Stimulated activated CD8-positive, alpha-beta memory T cell treated with anti-CD3 and anti-CD28 coated beads, Interleukin-7, amount 100 ng/mL, for 1 hour (primary cell): ENCODE data around the gene PDE10A.
"Not testable (repeated sequence)": the region's sequence is repeated elsewhere in the genome, so short reads cannot be mapped to it uniquely, and the experiment has no call there.

ENCODE experiments used
- DNase-seq, 2 donors: peaks; one replicate each; pipeline ENCODE4 v3.0.0-alpha.2; 2020; ENCODE audit warnings: low read depth in 2 of 2

The PDE10A gene

GRCh38 chr6:165551828-165552227 is 111.2 kb downstream of the PDE10A start:
- DNase-seq = no peak

- DNase-seq = no peak
Measured at GRCh38 chr6:165548450-165548849, 114.6 kb downstream of the PDE10A start.

- DNase-seq = no peak
Measured at GRCh38 chr6:165545806-165546205, 117.2 kb downstream of the PDE10A start.

GRCh38 chr6:165543781-165544180 is 119.3 kb downstream of the PDE10A start:
- DNase-seq = no peak

GRCh38 chr6:165536911-165537310 is 126.1 kb downstream of the PDE10A start:
- DNase-seq = no peak

GRCh38 chr6:165519316-165519715 is 143.7 kb downstream of the PDE10A start:
- DNase-seq = no peak

GRCh38 chr6:165515963-165516624 is 146.9 kb downstream of the PDE10A start:
- DNase-seq = no peak

- DNase-seq = no peak
Measured at GRCh38 chr6:165514621-165515020, 148.4 kb downstream of the PDE10A start.

GRCh38 chr6:165511807-165512206 is 151.2 kb downstream of the PDE10A start:
- no peak for DNase-seq

- DNase-seq = no peak
Measured at GRCh38 chr6:165508321-165508869, 154.6 kb downstream of the PDE10A start.

GRCh38 chr6:165506657-165507056 is 156.4 kb downstream of the PDE10A start:
- no peak for DNase-seq

- not testable (repeated sequence) for DNase-seq
Measured at GRCh38 chr6:165500214-165500907, 162.7 kb downstream of the PDE10A start.

- no peak for DNase-seq
Measured at GRCh38 chr6:165497472-165497871, 165.6 kb downstream of the PDE10A start.

GRCh38 chr6:165488624-165489295 is 174.3 kb downstream of the PDE10A start:
- no peak for DNase-seq

GRCh38 chr6:165487950-165488349 is 175.1 kb downstream of the PDE10A start:
- no peak for DNase-seq

GRCh38 chr6:165487347-165487746 is 175.7 kb downstream of the PDE10A start:
- DNase-seq = no peak

GRCh38 chr6:165486183-165487137 is 176.6 kb downstream of the PDE10A start:
- no peak for DNase-seq

- DNase-seq = no peak
Measured at GRCh38 chr6:165484178-165484889, 178.7 kb downstream of the PDE10A start.

GRCh38 chr6:165481921-165482320 is 181.1 kb downstream of the PDE10A start:
- no peak for DNase-seq

- no peak for DNase-seq
Measured at GRCh38 chr6:165480916-165481315, 182.1 kb downstream of the PDE10A start.

- DNase-seq = no peak
Measured at GRCh38 chr6:165478581-165478980, 184.5 kb downstream of the PDE10A start.
